Activated CD8-positive, alpha-beta memory T cell treated with anti-CD3 and anti-CD28 coated beads, Interleukin-2, amount 50 U/mL, for 24 hours (primary cell): Measurements from ENCODE around the gene CAP1.
"Not testable (repeated sequence)": the region's sequence is repeated elsewhere in the genome, so short reads cannot be mapped to it uniquely, and the experiment has no call there.

Experiments used
- DNase-seq: peaks from one replicate; pipeline ENCODE4 v3.0.0-alpha.2; 2020; ENCODE audit errors: extremely low read depth

Gene CAP1, protein sequence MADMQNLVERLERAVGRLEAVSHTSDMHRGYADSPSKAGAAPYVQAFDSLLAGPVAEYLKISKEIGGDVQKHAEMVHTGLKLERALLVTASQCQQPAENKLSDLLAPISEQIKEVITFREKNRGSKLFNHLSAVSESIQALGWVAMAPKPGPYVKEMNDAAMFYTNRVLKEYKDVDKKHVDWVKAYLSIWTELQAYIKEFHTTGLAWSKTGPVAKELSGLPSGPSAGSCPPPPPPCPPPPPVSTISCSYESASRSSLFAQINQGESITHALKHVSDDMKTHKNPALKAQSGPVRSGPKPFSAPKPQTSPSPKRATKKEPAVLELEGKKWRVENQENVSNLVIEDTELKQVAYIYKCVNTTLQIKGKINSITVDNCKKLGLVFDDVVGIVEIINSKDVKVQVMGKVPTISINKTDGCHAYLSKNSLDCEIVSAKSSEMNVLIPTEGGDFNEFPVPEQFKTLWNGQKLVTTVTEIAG

DNA sequence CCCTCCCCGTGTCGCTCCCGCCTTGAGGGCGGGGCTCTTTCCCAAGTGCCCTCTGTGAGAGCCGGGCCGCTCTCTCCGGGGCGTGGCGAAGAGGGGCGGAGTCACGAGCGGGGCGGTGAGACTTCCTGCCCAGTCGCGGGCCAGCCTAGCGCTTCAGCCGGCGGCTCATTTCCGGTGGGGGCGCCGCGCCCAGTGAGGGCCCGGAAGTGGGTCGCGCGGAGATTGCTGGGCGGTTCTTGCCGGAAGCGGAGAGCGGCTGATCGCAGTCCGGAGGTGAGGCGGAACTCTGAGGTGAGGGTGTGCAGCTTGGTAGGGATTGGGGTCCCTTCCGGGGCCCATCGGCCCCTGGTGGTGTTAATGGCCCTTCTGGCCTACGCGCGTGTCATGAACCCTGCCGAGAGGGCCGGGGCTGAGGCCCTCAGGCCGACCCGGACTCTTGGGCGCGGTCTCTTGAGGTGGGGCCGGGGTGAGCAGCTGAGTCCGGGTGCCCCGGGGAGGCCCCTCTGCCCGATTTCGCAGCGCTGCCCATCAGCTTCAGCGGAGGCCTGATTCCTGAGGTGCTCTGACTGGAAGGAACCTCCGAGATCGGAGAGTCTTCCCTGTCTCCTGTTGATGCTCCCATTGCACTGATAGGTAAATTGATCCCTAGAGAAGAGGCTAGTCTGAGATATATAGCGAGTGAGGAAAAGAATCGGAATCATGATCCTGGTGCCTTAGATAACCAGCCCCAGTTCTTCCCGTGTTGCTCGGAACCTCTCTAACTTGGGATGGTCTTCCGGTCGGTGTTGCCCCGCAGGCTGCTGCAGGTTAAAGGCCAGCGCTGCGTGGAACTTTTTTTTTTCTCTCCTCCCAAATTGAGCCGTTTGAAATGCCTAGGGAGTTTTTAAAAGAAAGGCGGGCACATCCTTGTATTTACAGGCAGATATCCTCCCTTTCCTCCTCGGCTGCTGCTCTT lies at the start of gene CAP1:
TSS of gene CAP1 (plus strand) at position 219 of the 955 bp plus-strand sequence. CDS start 18,618 bp downstream, outside the sequence.
- DNase-seq, result peak; percentile 99

DNA sequence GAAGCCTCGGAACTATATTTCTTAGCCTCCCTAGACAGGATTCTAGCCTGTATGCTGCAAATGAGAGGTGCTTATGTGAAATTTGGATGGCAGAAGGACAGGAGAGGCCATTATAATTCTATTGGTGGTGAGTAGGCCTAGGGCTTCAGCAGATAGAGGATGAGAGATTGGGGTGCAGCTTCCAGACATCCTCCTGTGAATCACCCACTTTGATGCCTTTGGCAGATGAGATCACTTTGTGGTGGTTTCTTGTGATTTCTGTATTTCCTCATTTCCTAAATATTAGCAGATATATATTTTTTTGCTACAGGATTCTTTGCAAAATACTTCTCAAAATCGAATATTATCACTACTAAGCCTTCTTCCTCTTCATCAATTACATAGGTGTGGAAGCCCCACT lies 48.3 kb upstream of the CAP1 start:
- DNase-seq, result no peak

- no peak for DNase-seq
Measured at GRCh38 chr1:39992888-39993287, 47.6 kb upstream of the CAP1 start.

GRCh38 chr1:39995973-39996393 lies 44.5 kb upstream of the CAP1 start:
- DNase-seq, result no peak

DNA sequence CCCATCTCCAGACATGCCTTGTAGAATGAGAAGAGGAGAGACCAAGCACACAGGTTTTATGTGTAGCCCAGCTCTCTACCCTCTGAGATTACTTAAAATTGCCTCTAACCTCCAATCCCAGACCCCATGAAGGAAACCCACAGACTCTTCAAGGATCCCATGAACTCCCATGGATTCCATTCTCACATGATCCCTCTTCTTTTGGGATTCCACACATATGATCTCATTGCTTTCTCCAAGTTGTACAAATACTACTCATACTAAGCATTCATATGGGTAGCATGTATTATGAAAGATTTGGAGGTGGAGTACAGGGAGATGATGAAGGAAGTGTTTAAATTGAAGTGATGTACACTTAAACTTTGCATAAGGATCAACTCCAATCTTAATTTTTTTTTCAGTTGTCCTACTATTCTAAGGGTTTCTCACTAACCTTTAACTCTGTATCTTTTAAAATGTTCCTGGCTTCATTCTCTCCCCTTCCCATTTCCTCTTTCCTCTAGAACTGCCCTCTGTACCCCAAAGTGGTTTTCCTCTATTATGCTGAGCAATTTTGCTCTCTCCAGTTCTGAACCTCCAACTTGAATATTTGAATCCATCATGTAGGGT lies 44.0 kb upstream of the CAP1 start:
- DNase-seq, result no peak

- no peak for DNase-seq
Measured at GRCh38 chr1:40001456-40001855, 39.1 kb upstream of the CAP1 start.

DNA sequence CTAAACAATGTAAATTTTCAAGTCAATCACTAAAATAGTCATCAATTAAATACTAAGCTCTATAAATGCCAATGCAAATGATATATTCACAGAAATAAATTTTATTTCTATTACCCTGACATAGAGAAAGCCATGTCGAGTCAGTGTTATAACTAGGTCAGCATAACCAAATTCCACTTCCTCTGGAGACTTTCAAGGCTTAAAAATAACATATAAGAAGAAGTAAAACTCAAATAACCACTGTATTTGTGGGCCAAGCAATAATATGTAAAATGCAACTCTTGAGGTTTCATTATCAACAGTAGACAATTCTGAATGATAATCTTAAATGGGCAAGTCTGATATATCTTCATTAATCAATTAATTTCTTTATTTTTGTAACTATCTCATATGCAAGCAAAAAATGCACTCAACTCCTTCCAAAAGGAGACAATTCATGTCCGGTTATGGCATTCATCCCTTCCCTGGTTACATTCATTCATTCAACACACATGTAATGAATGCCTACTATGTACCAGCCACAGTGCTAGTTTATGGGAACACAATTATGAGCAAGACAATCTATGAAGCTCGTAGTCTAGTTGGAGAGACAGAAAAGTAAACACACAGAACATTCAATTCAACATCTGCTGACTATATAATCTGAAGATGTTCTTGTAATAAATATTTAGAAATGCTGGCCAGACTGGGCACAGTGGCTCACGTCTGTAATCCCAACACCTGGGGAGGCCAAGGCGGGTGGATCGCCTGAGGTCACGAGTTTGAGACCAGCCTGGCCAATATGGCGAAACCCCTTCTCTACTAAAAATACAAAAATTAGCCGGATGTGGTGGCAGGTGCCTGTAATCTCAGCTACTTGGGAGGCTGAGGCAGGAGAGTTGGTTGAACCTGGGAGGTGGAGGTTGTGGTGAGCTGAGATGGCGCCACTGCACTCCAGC lies 37.1 kb upstream of the CAP1 start:
- DNase-seq, result no peak

DNA sequence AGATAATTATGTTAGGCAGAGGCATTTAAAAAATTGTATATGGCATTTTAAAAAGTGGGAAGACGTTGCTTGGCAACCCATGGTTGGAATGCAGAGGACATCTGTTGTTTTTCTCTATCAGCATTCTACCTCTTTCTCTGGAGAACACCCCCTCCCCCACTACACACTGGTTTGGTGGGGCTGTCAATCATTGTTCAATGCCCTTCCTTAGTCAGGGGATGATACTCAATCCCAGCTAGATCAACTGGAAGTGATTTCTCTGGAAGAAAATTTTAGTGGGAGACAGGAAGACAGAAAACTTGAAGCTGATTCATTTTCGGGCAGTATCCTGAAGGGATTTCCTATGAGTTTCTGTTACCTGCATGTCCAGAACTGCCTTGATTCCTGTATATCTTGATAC lies 35.7 kb upstream of the CAP1 start:
- no peak for DNase-seq

DNA sequence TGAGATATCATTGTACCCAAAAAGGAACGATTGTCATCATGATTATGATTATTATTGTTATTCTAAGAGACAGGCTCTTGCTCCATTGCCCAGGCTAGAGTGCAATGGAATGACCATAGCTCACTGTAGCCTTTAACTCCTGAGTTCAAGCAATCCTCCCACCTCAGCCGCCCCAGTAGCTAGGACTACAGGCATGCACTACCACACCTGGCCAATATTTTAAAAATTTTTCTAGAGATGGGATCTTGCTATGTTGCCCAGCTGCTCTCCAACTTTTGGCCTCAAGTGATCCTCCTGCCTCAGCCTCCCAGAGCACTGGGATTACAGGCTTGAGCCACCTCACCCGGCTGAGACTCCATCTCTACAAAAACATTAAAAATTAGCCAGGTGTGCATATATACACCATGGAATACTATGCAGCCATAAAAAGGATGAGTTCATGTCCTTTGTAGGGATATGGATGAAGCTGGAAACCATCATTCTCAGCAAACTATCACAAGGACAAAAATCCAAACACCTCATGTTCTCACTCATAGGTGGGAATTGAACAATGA lies 33.0 kb upstream of the CAP1 start:
- DNase-seq, result not testable (repeated sequence)

DNA sequence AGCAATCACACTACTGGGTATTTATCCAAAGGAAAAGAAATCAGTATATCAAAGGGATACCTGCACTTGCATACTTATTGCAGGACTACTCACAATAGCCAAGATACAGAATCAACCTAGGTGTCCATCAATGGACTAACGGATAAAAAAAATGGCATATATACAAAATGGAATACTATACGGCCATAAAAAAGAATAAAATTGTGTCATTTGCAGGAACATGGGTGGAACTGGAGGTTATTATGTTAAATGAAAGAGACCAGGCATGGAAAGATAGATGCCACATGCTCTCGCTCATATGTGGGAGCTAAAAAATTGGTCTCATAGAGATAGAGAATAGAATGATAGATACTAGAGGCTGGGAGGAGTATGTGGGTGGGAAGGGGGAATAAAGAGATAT lies 29.3 kb upstream of the CAP1 start:
- DNase-seq, result no peak

- DNase-seq, result no peak
Measured at GRCh38 chr1:40014253-40014706, 26.2 kb upstream of the CAP1 start.

- no peak for DNase-seq
Measured at GRCh38 chr1:40014812-40015594, 25.5 kb upstream of the CAP1 start.

GRCh38 chr1:40017951-40018575 lies 22.5 kb upstream of the CAP1 start:
- no peak for DNase-seq

- DNase-seq, result no peak
Measured at GRCh38 chr1:40020447-40021085, 20.0 kb upstream of the CAP1 start.

DNA sequence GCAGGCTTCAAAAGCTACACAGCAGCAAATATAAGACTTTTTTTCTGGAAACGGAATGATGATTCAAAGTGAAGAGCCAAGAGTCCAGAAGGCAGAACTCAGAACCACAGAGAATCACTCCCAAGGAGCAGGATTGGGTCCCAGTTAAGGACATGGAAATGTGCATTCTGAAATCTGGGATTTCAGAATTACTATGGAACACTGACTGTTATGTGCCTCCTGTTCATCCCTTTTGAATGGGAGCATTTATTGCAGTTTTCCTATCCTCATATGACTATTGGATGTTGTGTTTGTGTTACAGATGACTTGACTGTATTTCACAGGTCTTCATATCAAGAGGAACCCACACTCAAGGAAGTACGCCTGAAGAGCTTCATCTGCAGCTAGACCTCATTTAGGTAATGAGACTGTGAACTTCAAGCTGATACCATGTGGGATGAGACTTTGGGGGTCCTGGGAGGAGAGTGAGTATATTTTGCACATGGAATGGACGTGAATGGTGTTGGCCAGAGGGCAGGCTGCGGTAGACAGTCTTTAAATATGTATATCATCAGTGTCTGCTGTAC lies 17.1 kb upstream of the CAP1 start:
- no peak for DNase-seq

- no peak for DNase-seq
Measured at GRCh38 chr1:40024671-40025070, 15.9 kb upstream of the CAP1 start.

DNA sequence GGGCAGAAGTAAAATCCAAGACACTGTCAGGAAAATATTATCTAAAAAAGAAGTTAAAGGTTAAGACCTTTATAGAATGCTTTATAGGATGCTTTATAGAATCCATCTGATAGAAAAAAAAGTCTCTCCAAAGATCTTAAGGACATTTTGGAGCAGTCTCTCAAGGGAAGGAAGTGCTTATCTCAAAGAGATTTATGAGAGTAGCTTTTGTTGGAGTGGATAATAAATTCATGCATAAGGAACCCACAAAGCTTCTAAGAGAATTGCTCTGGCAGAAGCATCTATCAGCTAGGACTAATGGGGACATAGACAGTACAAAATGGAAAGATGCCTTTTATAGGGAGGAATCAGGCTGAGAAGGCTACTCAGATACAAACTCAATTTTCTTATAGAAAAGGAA lies 12.9 kb upstream of the CAP1 start:
- DNase-seq, result no peak

DNA sequence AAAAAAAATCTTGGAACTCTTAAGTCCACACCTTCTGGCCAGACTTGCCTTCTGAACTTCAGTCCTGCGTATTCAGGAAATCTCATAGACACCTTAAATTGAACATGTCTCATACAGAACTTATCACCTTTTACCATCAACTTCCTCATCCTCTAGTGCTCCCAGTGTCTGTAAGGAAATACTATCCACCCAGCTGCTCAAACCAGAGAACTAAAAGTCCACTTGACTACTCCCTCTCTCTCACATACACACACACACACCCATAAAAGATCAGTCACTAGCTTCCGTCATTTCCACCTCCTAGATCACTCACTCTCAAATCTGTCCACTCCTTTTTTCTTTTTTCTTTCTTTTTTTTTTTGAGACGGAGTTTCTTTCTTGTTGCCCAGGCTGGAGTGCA lies 10.9 kb upstream of the CAP1 start:
- DNase-seq, result no peak
